ENCODE results near the gene NUBPL.
"Not testable (repeated sequence)": the region's sequence is repeated elsewhere in the genome, so short reads cannot be mapped to it uniquely, and the experiment has no call there.

Gene NUBPL

GRCh38 chr14:31678421-31679249 lies 117.4 kb downstream of the NUBPL start:
- no peak for DNase-seq

DNA sequence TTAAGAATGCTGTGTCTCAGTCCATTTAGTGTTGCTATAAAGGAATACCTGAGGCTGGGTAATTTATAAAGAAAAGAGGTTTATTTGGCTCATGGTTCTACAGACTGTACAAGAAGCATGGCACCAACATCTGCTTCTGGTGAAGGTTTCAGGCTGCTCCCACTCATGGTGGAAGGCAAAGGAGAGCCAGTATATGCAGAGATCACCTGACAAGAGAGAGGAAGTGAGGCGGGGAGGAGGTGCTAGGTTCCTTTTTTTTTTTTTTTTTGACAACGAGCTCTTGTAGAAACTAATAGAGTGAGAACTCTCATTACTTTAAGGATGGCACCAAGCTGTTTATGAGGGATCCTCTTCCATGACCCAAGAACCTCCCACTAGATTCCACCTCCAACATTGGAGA lies 121.6 kb downstream of the NUBPL start:
- DNase-seq: no peak

DNA sequence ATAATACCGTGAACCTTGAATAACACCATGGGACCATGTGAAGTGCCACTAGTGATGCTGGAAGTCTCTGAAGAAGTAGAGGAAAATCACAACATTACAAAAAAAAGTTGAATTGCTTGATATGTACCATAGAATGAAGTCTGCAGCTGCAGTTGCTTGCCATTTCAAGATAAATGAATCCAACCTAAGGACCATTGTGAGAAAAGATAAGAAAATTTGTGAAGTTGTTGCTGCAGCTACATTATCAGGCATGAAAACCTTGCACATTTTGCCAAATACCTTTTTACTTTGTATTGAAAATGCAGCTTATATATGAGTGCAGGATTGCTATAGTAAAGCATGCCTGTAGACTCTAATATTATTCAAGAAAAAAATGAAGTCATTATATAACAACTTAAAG lies 126.5 kb downstream of the NUBPL start:
- no peak for DNase-seq

DNA sequence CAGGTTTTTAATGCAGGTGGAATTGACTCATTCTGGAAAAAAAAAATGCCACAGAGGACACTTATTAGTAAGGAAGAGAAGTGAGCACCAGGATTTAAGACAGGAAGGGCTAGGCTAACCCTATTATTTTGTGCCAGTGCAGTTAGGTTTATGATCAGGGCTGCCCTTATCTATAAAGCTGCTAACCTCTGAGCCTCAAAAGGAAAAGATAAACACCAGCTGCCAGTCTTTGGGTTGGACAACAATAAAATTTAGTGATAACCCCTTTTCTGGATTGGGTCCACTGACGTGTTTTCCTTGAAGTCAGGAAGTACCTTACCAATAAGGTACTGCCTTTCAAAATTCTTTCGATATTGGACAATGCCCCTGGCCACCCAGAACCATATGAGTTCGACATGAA lies 128.9 kb downstream of the NUBPL start:
- DNase-seq: no peak

DNA sequence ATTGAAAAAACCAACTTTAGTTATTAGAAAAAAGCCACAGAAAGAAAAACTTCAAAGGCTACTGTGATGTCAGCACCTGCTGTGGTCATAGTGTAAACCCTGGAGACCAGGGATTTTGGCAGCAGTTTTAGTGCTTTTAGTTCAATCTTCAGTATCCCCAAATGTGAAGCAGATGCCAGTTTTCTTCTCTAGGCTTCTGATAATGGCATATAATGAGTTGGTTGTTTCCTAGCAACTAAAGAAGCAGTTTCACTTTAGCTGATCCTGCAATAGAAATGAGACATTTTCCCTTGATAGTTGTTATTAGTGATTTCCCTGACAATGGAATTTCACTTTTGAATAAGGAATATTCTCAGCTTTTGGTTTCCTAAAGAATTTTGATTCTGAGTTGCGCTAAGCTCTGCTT lies 131.2 kb downstream of the NUBPL start:
- DNase-seq: no peak

DNA sequence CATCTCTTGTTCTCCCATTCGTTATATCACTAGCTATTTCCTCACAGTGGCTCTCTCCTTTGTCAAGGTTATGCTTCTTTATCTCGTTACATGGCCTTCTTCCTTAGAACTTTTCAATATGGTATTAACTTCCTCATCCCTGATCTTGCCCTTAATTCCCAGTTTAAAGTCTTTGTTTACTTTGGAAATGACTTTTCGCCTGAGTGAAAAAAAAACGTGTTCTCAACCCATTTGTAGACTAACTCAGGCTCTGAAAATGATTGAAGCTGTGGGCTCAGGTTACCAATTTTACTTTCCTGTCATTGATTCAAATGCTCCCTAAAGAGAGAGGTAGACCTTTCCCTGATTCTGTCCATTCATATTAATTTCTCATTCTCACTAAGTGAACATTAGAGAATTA lies 135.2 kb downstream of the NUBPL start:
- DNase-seq: no peak

GRCh38 chr14:31699809-31700208 lies 138.6 kb downstream of the NUBPL start:
- no peak for DNase-seq

DNA sequence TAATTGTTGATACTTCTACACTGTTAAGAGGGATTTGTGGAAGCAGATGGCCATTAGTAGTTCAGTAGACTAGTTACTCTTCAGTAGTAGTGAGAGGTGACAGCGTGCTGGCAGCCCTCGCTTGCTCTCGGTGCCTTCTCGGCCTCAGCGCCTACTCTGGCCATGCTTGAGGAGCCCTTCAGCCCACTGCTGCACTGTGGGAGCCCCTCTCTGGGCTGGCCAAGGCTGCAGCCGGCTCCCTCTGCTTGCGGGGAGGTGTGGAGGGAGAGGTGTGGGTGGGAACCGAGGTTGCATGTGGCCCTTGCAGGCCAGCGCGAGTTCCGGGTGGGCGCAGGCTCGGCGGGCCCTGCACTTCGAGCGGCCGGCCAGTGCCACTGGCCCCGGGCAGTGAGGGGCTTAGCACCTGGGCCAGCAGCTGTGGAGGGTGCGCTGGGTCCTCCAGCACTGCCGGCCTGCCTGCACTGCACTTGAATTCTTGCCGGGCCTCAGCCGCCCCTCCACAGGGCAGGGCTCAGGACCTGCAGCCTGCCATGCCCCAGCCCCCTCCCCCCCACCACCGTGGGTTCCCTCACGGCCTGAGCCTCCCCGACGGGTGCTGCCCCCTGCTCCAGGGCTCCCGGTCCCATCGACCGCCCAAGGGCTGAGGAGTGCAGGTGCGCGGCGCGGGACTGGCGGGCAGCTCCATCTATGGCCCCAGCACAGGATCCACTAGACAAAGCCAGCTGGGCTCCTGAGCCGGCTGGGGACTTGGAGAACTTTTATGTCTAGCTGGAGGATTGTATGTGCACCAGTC lies 139.3 kb downstream of the NUBPL start:
- no peak for DNase-seq

DNA sequence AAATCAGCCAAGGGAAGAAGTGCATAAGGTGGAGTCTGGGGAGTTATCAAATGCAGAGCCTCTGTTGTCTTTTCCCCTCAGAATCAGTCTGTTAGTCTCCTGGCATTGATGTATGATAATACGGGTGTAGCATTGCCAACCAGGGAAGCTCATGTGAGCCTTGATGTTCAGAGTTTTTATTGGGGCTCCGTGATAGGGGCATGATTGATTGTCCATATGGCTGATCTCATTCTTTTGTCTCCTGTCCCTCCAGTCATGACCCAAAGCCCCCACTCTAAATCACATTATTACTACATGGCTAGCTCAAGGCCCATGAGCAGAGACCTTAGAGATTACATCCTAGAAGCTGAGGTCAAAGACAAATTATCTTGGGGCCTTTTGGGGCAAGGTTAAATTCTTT lies 140.9 kb downstream of the NUBPL start:
- no peak for DNase-seq

GRCh38 chr14:31703056-31703455 lies 141.9 kb downstream of the NUBPL start:
- no peak for DNase-seq

GRCh38 chr14:31705731-31706130 lies 144.5 kb downstream of the NUBPL start:
- no peak for DNase-seq

- DNase-seq: not testable (repeated sequence)
Measured at GRCh38 chr14:31708661-31709060, 147.5 kb downstream of the NUBPL start.

GRCh38 chr14:31712244-31713127 lies 151.3 kb downstream of the NUBPL start:
- no peak for DNase-seq

DNA sequence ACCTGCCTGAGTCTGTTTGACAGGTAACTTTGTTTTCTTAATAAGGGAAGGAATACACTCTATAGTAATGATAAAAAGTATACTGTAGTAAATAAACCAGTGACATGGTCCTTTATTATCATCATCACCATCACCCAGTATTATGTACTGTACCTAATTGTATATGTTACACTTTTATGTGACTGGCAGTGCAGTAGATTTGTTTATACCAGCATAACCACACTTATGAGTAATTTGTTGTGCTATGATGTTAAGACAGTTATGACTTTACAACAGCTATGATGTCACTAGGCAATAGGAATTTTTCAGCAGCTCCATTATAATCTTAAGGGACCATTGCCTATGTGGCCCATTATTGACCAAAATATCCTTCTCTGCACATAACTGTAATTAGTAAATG lies 155.0 kb downstream of the NUBPL start:
- DNase-seq: no peak

DNA sequence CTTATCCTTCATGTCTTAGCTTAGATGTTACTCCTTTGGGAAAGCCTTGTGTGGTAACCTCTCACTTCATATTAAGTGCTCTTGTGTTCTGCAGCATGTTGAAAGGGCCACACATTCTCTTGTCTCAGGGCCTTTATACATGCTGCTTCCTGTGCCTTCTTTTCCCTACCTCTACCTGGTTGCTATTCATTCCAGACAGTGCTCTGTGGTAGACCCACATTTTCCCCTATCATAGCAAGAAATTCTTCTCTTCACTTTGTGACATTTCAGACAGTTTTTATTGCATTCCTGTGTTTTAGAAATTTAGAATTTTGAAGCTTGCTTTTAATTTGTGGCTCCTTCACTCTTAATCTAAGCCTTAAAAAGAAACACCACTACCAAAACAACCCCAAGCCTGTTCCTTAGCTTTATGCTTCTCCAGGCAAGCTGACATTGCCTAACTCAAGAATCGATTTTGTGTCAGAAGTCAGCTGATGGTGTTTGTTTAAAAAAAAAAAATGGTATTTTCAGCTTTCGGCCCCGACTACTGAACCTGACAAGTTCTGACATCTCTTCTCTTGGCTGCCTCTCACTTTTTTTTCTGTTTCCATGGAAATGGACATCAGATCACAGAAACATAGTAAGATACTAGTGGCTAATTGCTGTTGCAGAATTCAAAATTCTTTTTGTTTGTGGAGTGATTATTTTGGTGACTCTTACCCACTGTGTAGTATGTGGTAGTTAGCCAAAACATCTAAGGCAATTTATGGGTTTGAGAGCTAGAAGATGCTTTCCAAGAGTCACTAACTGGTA lies 156.3 kb downstream of the NUBPL start:
- no peak for DNase-seq

GRCh38 chr14:31718585-31718984 lies 157.4 kb downstream of the NUBPL start:
- no peak for DNase-seq

GRCh38 chr14:31718985-31719384 lies 157.8 kb downstream of the NUBPL start:
- no peak for DNase-seq

DNA sequence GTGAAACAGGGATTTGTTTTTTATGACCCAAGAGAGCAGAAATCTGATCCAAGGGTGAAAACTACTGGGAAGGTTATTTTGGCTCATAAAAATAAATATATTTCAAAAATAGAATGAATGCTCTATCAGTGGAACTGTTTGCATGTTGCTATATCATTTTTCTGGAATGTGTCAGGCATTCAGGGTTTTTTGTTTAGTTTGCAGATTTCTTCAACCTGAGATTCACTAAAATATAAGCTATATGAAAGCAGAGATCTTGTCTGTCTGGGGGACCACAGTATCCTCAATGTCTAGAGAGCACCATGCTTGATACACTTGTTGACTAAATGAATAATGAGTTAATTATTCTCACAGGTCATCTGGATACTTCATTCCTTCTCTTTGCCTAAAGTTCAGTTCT lies 165.1 kb downstream of the NUBPL start:
- no peak for DNase-seq

DNA sequence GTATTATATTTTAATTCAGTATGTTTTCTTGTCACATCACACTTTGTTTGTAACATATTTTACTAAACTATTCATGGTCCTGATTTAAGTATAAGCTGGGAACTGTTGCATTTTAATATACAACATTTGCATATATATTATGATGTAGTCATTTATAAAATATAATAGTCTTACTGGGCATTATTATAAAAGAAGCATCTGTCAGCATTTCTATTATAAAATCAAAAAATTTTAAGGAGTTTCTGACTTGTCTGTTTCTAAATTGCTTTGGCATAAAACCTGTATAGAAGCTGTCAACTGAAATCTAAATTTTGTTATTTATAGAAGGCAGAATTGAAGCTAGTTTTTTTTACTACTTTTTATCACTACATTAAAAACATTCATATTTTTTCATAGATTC lies 166.6 kb downstream of the NUBPL start:
- no peak for DNase-seq

DNA sequence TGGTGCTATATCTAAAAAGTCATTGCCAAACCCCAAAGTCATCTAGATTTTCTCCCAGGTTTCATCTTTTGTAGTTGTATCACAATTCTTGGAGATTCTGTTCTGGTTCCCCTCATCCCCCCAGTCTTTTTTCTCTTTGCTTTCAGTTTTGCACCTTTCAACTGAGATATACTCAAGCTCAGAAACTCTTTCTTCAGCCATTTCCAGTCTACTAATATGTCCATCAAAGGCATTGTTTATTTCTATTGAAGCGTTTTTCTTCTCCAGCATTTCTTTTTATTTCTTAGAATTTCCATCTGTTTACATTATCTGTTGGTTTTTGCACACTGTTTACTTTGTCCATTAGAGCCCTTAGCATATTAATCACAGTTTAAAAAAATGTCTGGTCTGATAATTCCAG lies 179.5 kb downstream of the NUBPL start:
- DNase-seq: no peak

DNA sequence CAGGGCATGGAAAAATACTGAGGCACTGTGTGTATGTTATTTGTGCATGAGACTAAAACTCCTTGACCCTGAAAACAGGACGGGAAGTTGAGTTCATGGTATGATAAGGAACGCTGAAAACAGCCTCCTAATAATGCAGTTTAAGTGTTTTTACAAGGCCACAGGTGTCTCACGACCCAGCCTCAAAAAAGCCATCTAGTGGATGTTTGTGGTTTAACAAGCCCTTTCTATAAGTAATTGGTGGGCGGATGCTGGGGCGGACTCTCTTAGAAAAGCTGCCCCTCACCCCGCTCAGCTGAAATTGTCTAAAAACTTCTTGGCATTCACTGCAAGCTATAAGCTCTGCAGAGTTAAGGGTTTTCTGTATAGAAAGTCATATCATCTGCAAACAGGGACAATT lies 184.5 kb downstream of the NUBPL start:
- DNase-seq: no peak

DNA sequence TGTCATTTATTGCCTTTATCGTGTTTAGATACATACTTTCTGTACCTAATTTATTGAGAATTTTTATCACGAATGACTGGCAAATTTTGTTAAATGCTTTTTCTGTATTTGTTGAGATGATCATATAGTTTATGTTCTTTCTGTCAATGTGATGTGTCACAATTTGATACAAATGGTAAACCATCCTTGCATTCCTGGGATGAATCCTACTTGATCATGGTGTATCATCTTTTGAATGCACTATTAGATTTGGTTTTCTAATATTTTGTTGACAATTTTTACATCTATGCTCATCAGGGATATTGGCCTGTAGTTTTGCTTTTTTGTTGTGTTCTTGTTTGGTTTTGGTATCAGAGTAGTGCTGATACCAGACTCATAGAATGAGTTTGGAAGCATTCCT lies 185.1 kb downstream of the NUBPL start:
- DNase-seq: no peak

DNA sequence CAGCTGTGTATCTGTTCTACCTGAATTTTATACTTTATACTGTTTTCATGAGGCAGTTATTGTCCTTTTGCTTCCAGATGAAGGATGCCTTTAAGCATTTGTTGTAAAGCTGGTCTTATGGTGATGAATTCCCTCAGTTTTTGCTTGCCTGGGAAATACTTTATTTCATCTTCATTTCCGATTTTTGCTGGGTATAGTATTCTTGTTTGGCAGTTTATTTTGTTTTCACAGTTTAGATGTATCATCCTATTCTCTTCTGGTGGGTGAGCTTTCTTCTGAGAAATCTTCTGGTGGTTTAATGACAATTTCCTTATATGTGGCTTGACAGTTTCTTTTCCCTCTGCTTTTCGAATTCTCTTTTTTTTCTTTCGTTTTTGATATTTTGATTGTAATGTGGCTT lies 188.1 kb downstream of the NUBPL start:
- DNase-seq: no peak

Measured in activated CD4-positive, CD25-positive, alpha-beta regulatory T cell (primary cell).